ENCODE data around the gene KCNMB3.

KCNMB3 gene

GRCh38 chr3:179227349-179227748 lies 23.6 kb downstream of the KCNMB3 start:
- no peak for TF ChIP-seq YY1 (IDR thresholded peaks at IDR 0.05; ENCODE audit: low read depth)
- TF ChIP-seq RAD21 (IDR thresholded peaks at IDR 0.05; ENCODE audit: low read depth) = no peak
- TF ChIP-seq, protein P1, sequence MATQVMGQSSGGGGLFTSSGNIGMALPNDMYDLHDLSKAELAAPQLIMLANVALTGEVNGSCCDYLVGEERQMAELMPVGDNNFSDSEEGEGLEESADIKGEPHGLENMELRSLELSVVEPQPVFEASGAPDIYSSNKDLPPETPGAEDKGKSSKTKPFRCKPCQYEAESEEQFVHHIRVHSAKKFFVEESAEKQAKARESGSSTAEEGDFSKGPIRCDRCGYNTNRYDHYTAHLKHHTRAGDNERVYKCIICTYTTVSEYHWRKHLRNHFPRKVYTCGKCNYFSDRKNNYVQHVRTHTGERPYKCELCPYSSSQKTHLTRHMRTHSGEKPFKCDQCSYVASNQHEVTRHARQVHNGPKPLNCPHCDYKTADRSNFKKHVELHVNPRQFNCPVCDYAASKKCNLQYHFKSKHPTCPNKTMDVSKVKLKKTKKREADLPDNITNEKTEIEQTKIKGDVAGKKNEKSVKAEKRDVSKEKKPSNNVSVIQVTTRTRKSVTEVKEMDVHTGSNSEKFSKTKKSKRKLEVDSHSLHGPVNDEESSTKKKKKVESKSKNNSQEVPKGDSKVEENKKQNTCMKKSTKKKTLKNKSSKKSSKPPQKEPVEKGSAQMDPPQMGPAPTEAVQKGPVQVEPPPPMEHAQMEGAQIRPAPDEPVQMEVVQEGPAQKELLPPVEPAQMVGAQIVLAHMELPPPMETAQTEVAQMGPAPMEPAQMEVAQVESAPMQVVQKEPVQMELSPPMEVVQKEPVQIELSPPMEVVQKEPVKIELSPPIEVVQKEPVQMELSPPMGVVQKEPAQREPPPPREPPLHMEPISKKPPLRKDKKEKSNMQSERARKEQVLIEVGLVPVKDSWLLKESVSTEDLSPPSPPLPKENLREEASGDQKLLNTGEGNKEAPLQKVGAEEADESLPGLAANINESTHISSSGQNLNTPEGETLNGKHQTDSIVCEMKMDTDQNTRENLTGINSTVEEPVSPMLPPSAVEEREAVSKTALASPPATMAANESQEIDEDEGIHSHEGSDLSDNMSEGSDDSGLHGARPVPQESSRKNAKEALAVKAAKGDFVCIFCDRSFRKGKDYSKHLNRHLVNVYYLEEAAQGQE (IDR thresholded peaks at IDR 0.05; ENCODE audit: low read depth) = no peak
- TF ChIP-seq CREB1 (IDR thresholded peaks at IDR 0.05; ENCODE audit: low read depth) = no peak
- TF ChIP-seq CEBPB (IDR thresholded peaks at IDR 0.05) = no peak
- TF ChIP-seq, protein P2, sequence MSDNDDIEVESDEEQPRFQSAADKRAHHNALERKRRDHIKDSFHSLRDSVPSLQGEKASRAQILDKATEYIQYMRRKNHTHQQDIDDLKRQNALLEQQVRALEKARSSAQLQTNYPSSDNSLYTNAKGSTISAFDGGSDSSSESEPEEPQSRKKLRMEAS (IDR thresholded peaks at IDR 0.05) = no peak
- TF ChIP-seq TCF12 (IDR thresholded peaks at IDR 0.05; ENCODE audit: low read depth) = no peak
- no peak for TF ChIP-seq NFIC (IDR thresholded peaks at IDR 0.05)
- no peak for TF ChIP-seq FOXM1 (IDR thresholded peaks at IDR 0.05; ENCODE audit: borderline replicate concordance, low read depth)
- no peak for TF ChIP-seq ZBTB7A (IDR thresholded peaks at IDR 0.05; ENCODE audit: low read depth)
- TF ChIP-seq TAF1 (IDR thresholded peaks at IDR 0.05; ENCODE audit: low read depth) = no peak
- no peak for TF ChIP-seq EP300 (IDR thresholded peaks at IDR 0.05; ENCODE audit: borderline replicate concordance)
- TF ChIP-seq TEAD4 (IDR thresholded peaks at IDR 0.05) = no peak
- no peak for TF ChIP-seq USF1 (IDR thresholded peaks at IDR 0.05)
- TF ChIP-seq EGR1 (IDR thresholded peaks at IDR 0.05) = no peak

GRCh38 chr3:179224584-179224983 lies 26.3 kb downstream of the KCNMB3 start:
- TF ChIP-seq, protein P2 (IDR thresholded peaks at IDR 0.05) = no peak
- TF ChIP-seq CREB1 (IDR thresholded peaks at IDR 0.05; ENCODE audit: low read depth) (no peak), TEAD4 (IDR thresholded peaks at IDR 0.05) (no peak), RAD21 (IDR thresholded peaks at IDR 0.05; ENCODE audit: low read depth) (no peak), USF1 (IDR thresholded peaks at IDR 0.05) (no peak), FOXM1 (IDR thresholded peaks at IDR 0.05; ENCODE audit: borderline replicate concordance, low read depth) (no peak), TCF12 (IDR thresholded peaks at IDR 0.05; ENCODE audit: low read depth) (no peak), TAF1 (IDR thresholded peaks at IDR 0.05; ENCODE audit: low read depth) (no peak), CEBPB (IDR thresholded peaks at IDR 0.05) (no peak), NFIC (IDR thresholded peaks at IDR 0.05) (no peak), YY1 (IDR thresholded peaks at IDR 0.05; ENCODE audit: low read depth) (no peak), EGR1 (IDR thresholded peaks at IDR 0.05) (no peak), EP300 (IDR thresholded peaks at IDR 0.05; ENCODE audit: borderline replicate concordance) (no peak), ZBTB7A (IDR thresholded peaks at IDR 0.05; ENCODE audit: low read depth) (no peak)
- TF ChIP-seq, protein P1 (IDR thresholded peaks at IDR 0.05; ENCODE audit: low read depth) = no peak

DNA sequence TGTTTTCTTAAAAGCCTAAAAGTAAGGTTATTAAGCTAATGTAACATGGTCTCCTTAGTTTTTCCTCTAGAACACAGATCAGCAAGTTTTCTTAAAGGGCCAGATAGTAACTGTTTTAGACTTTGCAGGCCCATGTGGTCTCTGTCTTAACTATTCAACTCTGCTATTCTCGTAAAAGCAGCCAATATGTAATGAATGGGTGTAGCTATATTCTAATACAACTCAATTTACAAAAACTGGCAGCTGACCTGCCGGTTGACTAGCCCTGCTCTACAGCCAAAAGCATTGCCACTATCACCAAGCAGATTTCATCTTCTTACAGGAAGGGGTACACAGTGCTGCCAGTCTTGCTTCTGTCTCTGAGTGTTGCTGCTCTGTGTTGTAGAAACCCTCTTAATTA lies 27.4 kb downstream of the KCNMB3 start:
- TF ChIP-seq, protein P2 (IDR thresholded peaks at IDR 0.05) = no peak
- TF ChIP-seq TAF1 (IDR thresholded peaks at IDR 0.05; ENCODE audit: low read depth) (no peak), FOXM1 (IDR thresholded peaks at IDR 0.05; ENCODE audit: borderline replicate concordance, low read depth) (no peak), RAD21 (IDR thresholded peaks at IDR 0.05; ENCODE audit: low read depth) (no peak)

DNA sequence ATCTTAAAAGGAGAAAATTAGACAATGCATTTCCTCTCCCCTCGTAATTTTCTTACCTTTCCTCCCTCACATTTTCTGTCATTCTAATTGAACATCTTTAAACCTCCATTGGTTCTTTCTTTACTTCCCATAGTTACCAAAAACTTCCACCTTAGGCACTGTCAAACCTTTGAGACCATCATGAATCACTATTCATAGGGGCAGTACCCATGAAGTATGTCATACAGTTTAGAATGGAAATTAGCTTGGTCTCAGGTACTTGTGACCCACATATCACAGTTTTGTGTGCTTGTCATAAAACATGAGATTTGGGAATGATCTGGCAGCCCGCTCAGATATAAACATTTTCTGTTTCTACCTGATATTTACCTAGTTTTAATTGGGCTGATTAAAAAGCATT lies 50.1 kb downstream of the KCNMB3 start:
- no peak for TF ChIP-seq TEAD4 (IDR thresholded peaks at IDR 0.05)
- TF ChIP-seq USF1 (IDR thresholded peaks at IDR 0.05) = no peak
- no peak for TF ChIP-seq CREB1 (IDR thresholded peaks at IDR 0.05; ENCODE audit: low read depth)
- TF ChIP-seq EGR1 (IDR thresholded peaks at IDR 0.05) = no peak
- no peak for TF ChIP-seq RAD21 (IDR thresholded peaks at IDR 0.05; ENCODE audit: low read depth)
- TF ChIP-seq, protein P1 (IDR thresholded peaks at IDR 0.05; ENCODE audit: low read depth) = no peak

All from Ishikawa (cell line).